Measurements from ENCODE around the gene MRPL19. TPM values are rescaled to one million over a fixed set of nuclear protein-coding genes. Genes with fewer than 3 reads are reported as not detected.

Gene MRPL19
- total RNA-seq, 2 donors from 2014 or later, result 39.2 to 56.4 TPM

Other genes starting within 250 kb of the MRPL19 start
- under 1 TPM in 1 of 2 donors, not detected in 1; 0.72 TPM for gene EVA1A, start 85.8 kb upstream of the MRPL19 start, total RNA-seq
- 10 to 100 TPM; 24.8 to 27.3 TPM for gene GCFC2, start 64.1 kb downstream of the MRPL19 start, total RNA-seq